ENCODE measurements around the gene KBTBD6. TPM values are rescaled to one million over a fixed set of nuclear protein-coding genes. Genes with fewer than 3 reads are reported as not detected.

Gene KBTBD6
- total and polyA plus RNA-seq, 2 of the 8 experiments (the other 6 are each of a cell fraction or from before 2014, with no cell fraction given) = 4.5 to 11.3 TPM

DNA sequence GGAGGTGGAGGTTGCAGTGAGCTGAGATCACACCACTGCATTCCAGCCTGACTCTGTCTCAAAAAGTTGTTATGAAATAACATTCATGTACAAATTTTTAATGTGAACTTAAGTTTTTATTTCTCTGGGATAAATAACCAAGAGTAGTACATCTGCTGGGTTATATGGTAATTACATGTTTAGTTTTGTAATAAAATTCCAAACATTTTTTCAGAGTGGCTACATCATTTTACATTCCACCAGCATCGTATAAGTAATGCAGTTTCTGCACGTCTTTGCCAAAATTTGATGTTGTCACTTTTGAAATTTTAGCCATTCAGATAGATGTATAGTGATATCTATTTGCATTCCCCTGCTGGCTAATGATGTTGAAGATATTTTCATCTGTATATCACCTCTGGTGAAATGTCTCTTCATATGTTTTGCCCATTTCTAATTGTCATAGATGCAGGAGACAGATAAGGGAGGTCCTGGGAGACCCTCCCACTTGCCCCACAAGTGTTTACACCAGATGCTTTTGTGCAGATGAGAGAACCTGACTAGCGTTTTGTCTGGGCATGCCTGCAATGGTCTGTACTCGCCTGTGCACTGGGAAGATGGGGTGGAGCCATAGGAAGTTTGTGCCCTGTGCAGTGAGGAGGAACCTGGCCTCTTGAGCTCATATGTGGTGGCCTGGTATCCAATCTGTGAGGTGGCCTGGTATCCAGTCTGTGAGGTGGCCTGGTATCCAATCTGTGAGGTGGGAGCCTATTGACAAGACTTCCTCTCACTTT is 12.7 kb upstream of the KBTBD6 start:
- Histone ChIP-seq H4K8ac (ENCODE audit: extremely low read depth, insufficient read depth, low read length) (no peak overlapping the region; the same call in 1 of the 2 replicates), H3K9me3 (ENCODE audit: insufficient read depth in 2 of 2, low read depth in 1 of 2, low read length in 1 of 2) (peaks cover 25 to 30% of the 10 kb centered on the region in 2 experiments), H3K79me1 (ENCODE audit: low read depth, low read length) (no peaks in the 10 kb centered on the region), H2BK15ac (ENCODE audit: low read length) (no peak overlapping the region), H2AK5ac (ENCODE audit: low read depth, low read length) (no peak overlapping the region), H4K91ac (replicated peaks; ENCODE audit: insufficient read length, low read length) (no peak overlapping the region), H2BK5ac (ENCODE audit: low read depth, low read length) (peak overlapping the region; percentile 75; the same call in 1 of the 2 replicates), H3K36me3 (ENCODE audit: control insufficient read depth in 2 of 4, insufficient read depth in 4 of 4, low read length in 3 of 4) (peaks cover 0 to 18% (median 5%) of the 10 kb centered on the region in 4 experiments; a peak in 3 of 8 replicates), H3K23me2 (ENCODE audit: low read depth, low read length) (no peaks in the 10 kb centered on the region), H3K56ac (replicated peaks; ENCODE audit: insufficient read length, low read depth, low read length) (no peak overlapping the region), H3K9ac (replicated peaks in 1 of 4; ENCODE audit: extremely low read depth in 1 of 4, low read depth in 3 of 4, low read length in 3 of 4) (no peak overlapping the region), H2BK20ac (ENCODE audit: low read length) (no peak overlapping the region), H3K14ac (ENCODE audit: insufficient read length) (no peak overlapping the region), H2BK120ac (replicated peaks; ENCODE audit: low read depth, low read length) (no peak overlapping the region), H4K20me1 (replicated peaks in 1 of 2; ENCODE audit: control insufficient read depth in 1 of 2, insufficient read depth in 2 of 2, low read length in 2 of 2) (no peaks in the 10 kb centered on the region), H3K79me2 (ENCODE audit: control insufficient read depth in 1 of 2, insufficient read depth in 2 of 2, low read length in 2 of 2) (no peaks in the 10 kb centered on the region), H2AFZ (ENCODE audit: low read length) (no peak overlapping the region), H3K4me3 (ENCODE audit: extremely low read depth in 1 of 4, insufficient read depth in 2 of 4, low read depth in 3 of 4, low read length in 4 of 4) (no peak overlapping the region), H3K4me1 (replicated peaks in 1 of 4; ENCODE audit: control insufficient read depth in 3 of 4, insufficient read depth in 4 of 4, low read length in 3 of 4) (no peaks in the 10 kb centered on the region), H4K5ac (ENCODE audit: insufficient read length, low read depth, low read length) (no peak overlapping the region), H3K4ac (replicated peaks; ENCODE audit: insufficient read length, low read depth, low read length) (no peak overlapping the region), H3K27ac (ENCODE audit: low read depth, low read length) (no peak overlapping the region), H2BK12ac (ENCODE audit: low read depth, low read length) (no peak overlapping the region), H3K18ac (ENCODE audit: extremely low read depth, low read length) (no peak overlapping the region), H3K23ac (ENCODE audit: insufficient read length) (no peak overlapping the region), H3K27me3 (replicated peaks in 1 of 4; ENCODE audit: control insufficient read depth in 3 of 4, extremely low read depth in 1 of 4, insufficient read depth in 3 of 4, low read length in 3 of 4) (no peaks in the 10 kb centered on the region), H3K4me2 (ENCODE audit: insufficient read depth in 1 of 2, low read depth in 2 of 2, low read length in 2 of 2) (no peak overlapping the region)
- WGBS, 2 experiments (ENCODE audit: extremely low coverage in 1 of 2, insufficient coverage in 1 of 2, insufficient read length in 1 of 2, insufficient replicate concordance in 2 of 2, low coverage in 1 of 2, low lambda C conversion rate in 2 of 2, missing lambda C conversion rate in 1 of 2) = 81% methylated on average over 4 of the region's 4 CpGs; no CpG with 5 or more reads in 1 of the 2 experiments
- no peak for FAIRE-seq
- no peak for DNase-seq (ENCODE audit: low read depth in 1 of 2, low spot score in 2 of 2)
- ChIA-PET CTCF (ENCODE audit: partially characterized antibody) (interaction anchor here (1.2 kb wide), 1 partner anchor 13 kb away, joined by 3 read pairs; no protein-coding TSS in a partner anchor), POLR2A (ENCODE audit: partially characterized antibody) (interaction anchor here (0.7 kb wide), 1 partner anchor 592 kb away, joined by 4 read pairs; no protein-coding TSS in a partner anchor)
- TF ChIP-seq ZNF274 (IDR thresholded peaks at IDR 0.05; ENCODE audit: borderline replicate concordance, extremely low read depth, low read length) (no peak), SP4 (IDR thresholded peaks at IDR 0.05; ENCODE audit: low read length) (no peak), TEAD4 (IDR thresholded peaks at IDR 0.05; ENCODE audit: low read depth, low read length) (no peak), MAFK (IDR thresholded peaks at IDR 0.05; ENCODE audit: low read depth, low read length) (no peak)

Data from H1 (cell line).